ENCODE measurements around the gene CELF5.

The CELF5 gene

GRCh38 chr19:3248728-3249326 lies 24.4 kb downstream of the CELF5 start:
- DNase-seq = no peak

GRCh38 chr19:3249408-3249807 lies 24.9 kb downstream of the CELF5 start:
- no peak for DNase-seq

- DNase-seq = no peak
These were observed 26.2 kb downstream of the CELF5 start for GRCh38 chr19:3250675-3251074.

- DNase-seq = no peak
These were observed 26.8 kb downstream of the CELF5 start for GRCh38 chr19:3251229-3251628.

GRCh38 chr19:3252650-3253049 lies 28.2 kb downstream of the CELF5 start:
- DNase-seq = no peak

DNA sequence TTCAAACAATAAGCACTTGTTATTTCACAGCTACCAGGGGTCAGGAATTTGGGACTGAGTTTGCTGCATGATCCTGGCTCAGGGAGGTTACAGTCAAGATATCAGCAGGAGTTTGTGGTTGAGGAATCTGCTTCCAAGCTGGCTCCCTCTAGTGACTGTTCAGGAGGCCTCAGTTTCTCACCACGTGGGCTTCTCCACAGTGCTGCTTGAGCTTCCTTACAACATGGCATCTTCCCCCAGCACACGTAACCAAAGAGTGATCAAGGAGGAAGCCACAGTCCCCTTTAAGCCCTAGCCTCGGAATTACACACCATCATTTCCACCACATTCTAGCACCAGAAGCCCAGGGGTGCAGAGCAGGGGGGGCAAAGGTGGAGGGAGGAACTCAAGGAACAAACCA lies 28.8 kb downstream of the CELF5 start:
- DNase-seq = no peak

DNA sequence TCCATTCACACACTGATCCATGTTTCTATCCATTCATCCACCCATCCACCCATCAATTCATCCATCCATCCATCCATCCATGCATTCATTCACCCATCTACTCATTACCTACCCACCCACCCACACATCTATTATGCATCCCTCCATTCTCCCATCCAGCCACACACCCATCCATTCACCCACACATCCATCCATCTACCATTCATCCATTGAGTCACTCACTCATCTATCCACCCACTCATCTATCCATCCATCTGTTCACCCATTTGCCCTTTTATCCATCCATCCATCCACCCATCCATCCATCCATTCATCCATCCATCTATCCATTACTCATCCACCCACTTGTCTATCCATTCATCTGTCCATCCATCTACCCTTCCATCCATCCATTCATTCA lies 30.1 kb downstream of the CELF5 start:
- DNase-seq = no peak

- no peak for DNase-seq
These were observed 32.6 kb downstream of the CELF5 start for GRCh38 chr19:3257071-3257470.

GRCh38 chr19:3262362-3262761 lies 37.9 kb downstream of the CELF5 start:
- no peak for DNase-seq

- no peak for DNase-seq
These were observed 39.4 kb downstream of the CELF5 start for GRCh38 chr19:3263866-3264265.

DNA sequence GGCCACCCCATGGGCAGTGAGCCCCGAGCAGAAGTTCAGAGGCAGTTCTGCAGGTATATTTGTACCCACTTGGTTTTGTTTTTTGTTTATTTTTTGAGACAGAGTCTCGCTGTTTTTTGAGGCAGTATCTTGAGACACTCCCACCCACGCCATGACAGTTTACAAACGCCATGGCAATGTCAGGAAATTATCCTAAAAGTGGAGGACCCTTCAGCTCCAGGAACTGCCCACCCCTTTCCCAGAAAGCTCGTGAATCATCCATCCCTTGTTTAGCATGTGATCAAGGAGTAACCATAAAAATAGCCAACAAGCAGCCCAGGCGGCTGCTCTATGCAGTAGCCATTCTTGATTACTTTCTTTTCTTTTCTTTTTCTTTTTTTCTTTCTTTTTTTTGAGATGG lies 41.0 kb downstream of the CELF5 start:
- DNase-seq = no peak

DNA sequence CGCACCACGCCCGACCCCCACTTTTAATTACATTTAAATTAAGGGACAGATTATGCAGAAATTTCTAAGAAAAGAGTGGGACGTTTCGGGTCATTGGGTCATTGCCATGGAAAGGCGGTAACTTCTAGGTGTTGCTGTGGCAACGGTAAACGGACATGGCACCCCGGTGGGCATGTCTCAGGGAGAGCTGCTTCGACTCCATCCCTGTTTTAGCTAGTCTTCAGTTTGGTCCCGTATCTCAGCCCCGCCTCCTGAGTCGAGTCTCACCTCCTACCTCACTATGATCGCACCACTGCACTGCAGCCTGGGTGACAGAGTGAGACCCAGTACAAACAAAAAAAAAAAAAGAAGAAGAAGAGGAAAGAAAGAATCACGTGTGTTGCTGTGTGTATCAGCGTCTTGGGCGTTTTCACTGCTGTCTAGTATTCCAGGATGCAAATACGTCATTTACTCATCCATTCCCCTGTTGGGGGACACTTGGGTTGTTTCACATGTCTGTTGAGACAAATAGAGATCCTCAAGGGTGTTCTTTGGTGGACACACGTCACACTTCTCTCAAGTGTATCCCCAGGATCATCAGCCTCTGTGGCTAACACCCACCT lies 41.7 kb downstream of the CELF5 start:
- no peak for DNase-seq

GRCh38 chr19:3266792-3267514 lies 42.5 kb downstream of the CELF5 start:
- DNase-seq = peak; percentile 83

DNA sequence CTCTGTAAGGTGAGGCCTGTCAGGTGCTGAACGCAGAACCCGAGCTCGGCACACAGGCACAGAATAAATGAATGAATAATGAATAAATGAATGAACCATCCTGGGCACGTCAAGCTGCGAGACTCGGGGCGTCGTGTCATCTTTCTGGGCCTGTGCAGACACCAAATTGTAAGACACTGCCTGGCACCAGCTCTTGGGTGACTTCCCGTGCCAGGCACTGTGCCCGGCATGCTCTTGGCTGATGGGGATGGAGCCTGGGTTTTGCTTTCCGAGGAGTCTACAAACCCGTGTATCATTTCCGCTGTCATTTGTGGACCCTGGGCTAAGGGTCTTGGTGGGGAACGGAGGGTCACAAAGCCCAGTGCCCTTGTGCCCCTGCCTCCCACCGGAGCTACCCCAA lies 43.9 kb downstream of the CELF5 start:
- no peak for DNase-seq

GRCh38 chr19:3268763-3269162 lies 44.3 kb downstream of the CELF5 start:
- DNase-seq = no peak

DNA sequence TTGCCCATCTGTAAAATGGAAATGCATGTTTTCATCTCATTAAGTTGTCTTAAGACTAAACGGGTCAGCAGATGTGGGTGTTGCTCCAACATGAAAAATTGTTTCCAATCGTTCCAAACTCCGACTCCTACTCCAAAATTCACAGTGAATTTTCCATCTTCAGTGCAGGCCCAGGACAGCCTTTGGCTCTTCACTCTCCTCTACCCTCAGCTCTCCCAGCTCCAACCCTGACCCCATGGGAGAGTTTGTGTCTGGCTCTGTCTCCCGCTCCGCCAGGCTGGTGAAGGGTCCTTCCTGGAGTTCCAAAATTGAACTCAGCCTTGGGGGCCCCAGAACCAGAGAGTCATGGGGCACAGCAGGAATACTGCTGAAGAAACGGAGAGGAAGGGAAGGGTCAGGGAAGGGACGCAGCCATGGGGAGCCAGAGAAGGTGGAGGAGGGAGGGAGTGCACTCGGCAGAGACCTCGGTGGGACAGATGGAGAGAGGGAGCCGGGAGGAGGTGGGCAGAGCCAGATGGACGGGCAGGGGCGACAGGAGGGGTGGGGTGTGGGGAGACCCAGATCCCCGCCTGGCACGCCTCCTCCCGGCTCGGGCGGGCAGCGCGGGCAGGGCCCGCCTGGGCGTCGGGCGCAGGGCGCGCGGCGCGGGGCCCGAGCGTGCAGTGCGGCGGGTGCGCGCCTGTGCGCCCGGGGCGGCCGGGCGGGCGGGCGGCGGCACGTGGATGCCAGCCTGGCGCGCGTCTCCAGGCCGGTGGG lies 45.6 kb downstream of the CELF5 start:
- DNase-seq = peak; percentile 90

DNA sequence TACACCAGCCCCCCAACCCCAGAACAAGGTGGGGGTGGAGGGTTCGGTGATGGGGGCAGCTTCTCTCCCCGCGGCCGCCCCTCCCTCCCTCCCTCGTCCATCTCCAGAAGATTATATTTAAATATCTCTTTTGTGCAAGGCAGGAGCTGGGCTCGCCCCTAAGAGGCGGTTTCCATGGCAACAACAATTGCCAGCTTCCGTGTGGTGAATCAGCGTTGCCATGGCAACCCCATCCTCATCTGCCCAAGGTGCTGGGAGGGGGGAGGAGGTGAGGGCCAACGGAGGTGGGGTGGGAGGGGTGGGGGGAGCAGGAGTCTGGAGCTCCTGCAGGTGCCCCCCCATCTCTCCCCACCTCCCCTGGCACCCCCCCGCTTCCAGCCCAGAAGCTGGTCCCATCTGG lies 46.4 kb downstream of the CELF5 start:
- peak; percentile 97 for DNase-seq

- no peak for DNase-seq
These were observed 48.0 kb downstream of the CELF5 start for GRCh38 chr19:3272401-3272931.

DNA sequence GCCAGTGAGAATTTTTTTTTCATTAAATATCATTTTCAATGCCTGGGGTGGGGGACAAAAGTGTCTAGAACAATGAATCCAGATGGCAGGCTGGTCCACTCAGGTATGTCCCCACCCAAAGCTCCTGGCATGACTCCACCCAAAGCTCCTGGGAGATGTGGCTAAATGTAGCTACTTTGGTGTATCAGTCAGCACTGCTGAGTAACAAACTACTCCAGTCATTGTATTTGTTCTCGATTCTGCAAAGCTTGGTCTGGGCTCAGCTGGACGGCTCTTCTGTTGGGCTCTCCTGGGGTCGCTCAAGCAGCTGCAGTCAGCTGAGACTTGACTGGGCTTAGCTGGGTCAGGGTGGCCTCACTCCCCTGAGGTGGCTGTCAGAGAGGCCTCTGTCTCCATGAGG lies 48.5 kb downstream of the CELF5 start:
- no peak for DNase-seq

DNA sequence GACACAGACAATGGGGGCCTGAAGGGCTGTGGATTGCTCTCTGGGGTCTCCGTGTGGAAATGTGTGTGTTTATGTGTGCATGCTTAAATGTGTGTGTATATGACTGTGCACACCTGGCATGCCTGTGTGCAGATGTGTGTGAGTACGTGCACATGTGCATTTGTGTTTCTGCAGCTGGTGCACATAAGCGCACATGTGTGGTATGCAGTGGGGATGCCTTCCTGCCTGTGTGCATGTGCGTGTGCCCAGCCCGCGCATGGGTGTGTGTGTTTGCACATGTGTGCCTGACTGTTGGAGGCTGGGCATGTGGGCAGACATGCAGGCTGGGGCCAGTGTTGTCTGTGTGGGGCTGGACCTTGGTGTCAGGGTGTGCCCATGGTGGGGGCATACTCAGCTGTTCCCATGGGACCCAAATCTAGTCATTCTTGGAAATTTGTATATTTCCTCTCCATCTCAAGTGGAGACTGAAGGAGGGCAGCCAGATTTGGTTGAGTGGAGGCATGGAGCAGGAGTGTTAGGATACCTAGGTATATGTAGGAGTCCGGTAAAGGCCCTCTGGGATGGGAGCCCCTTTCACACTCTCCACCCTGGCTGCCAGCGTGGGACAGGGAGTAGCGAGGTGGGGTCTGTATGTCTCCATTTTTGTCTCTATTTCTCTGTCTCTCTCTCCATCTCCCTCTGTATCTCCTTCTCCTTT lies 49.9 kb downstream of the CELF5 start:
- DNase-seq = no peak

- peak; percentile 82 for DNase-seq
These were observed 50.6 kb downstream of the CELF5 start for GRCh38 chr19:3274942-3275582.

GRCh38 chr19:3275583-3276340 lies 51.3 kb downstream of the CELF5 start:
- DNase-seq = peak; percentile 94
